Fibroblast of skin of abdomen (primary cell): ENCODE measurements around the gene CFAP20DC.
"Not testable (repeated sequence)": the region's sequence is repeated elsewhere in the genome, so short reads cannot be mapped to it uniquely, and the experiment has no call there.

Experiments
- DNase-seq: peaks from one replicate; pipeline ENCODE4 v3.0.0-alpha.2; 2013

CFAP20DC gene

GRCh38 chr3:59017617-59017984 lies 32.2 kb downstream of the CFAP20DC start:
- no peak for DNase-seq

GRCh38 chr3:59016930-59017616 lies 32.8 kb downstream of the CFAP20DC start:
- DNase-seq = no peak

- DNase-seq = no peak
Measured at GRCh38 chr3:59013611-59014010, 36.2 kb downstream of the CFAP20DC start.

GRCh38 chr3:59006634-59007517 lies 42.9 kb downstream of the CFAP20DC start:
- peak; percentile 59 for DNase-seq

- DNase-seq = no peak
Measured at GRCh38 chr3:59001675-59002074, 48.1 kb downstream of the CFAP20DC start.

GRCh38 chr3:58999774-59000160 lies 50.1 kb downstream of the CFAP20DC start:
- DNase-seq = peak; percentile 37

- DNase-seq = no peak
Measured at GRCh38 chr3:58999134-58999773, 50.6 kb downstream of the CFAP20DC start.

- peak; percentile 95 for DNase-seq
Measured at GRCh38 chr3:58998476-58999117, 51.2 kb downstream of the CFAP20DC start.

GRCh38 chr3:58996730-58997129 lies 53.1 kb downstream of the CFAP20DC start:
- DNase-seq = no peak

GRCh38 chr3:58994746-58995330 lies 55.0 kb downstream of the CFAP20DC start:
- peak; percentile 66 for DNase-seq

- no peak for DNase-seq
Measured at GRCh38 chr3:58993547-58993946, 56.3 kb downstream of the CFAP20DC start.

- no peak for DNase-seq
Measured at GRCh38 chr3:58991623-58992022, 58.2 kb downstream of the CFAP20DC start.

- peak; percentile 24 for DNase-seq
Measured at GRCh38 chr3:58991026-58991425, 58.8 kb downstream of the CFAP20DC start.

- DNase-seq = no peak
Measured at GRCh38 chr3:58989955-58990354, 59.9 kb downstream of the CFAP20DC start.

GRCh38 chr3:58989163-58989562 lies 60.7 kb downstream of the CFAP20DC start:
- peak; percentile 60 for DNase-seq

- no peak for DNase-seq
Measured at GRCh38 chr3:58988041-58988440, 61.8 kb downstream of the CFAP20DC start.

- no peak for DNase-seq
Measured at GRCh38 chr3:58986654-58987053, 63.2 kb downstream of the CFAP20DC start.

- DNase-seq = no peak
Measured at GRCh38 chr3:58979840-58980239, 70.0 kb downstream of the CFAP20DC start.

- no peak for DNase-seq
Measured at GRCh38 chr3:58973796-58974195, 76.0 kb downstream of the CFAP20DC start.

- not testable (repeated sequence) for DNase-seq
Measured at GRCh38 chr3:58967866-58968265, 82.0 kb downstream of the CFAP20DC start.

GRCh38 chr3:58965865-58966264 lies 84.0 kb downstream of the CFAP20DC start:
- peak; percentile 66 for DNase-seq

- no peak for DNase-seq
Measured at GRCh38 chr3:58963928-58964503, 85.8 kb downstream of the CFAP20DC start.
